Activated CD8-positive, alpha-beta memory T cell treated with anti-CD3 and anti-CD28 coated beads, Interleukin-2, amount 50 U/mL, for 1 hour (primary cell): Measurements from ENCODE around the gene TGFBRAP1.
"Not testable (repeated sequence)": the region's sequence is repeated elsewhere in the genome, so short reads cannot be mapped to it uniquely, and the experiment has no call there.

Experiments used
- DNase-seq: peaks from one replicate; pipeline ENCODE4 v3.0.0-alpha.2; 2020; ENCODE audit errors: extremely low read depth

TGFBRAP1 gene

GRCh38 chr2:105358593-105358992 lies 29.1 kb upstream of the TGFBRAP1 start:
- DNase-seq = no peak

- no peak for DNase-seq
Measured at GRCh38 chr2:105357122-105357521, 27.6 kb upstream of the TGFBRAP1 start.

GRCh38 chr2:105344704-105345345 lies 15.3 kb upstream of the TGFBRAP1 start:
- DNase-seq = no peak

- DNase-seq = no peak
Measured at GRCh38 chr2:105339414-105339813, 9.9 kb upstream of the TGFBRAP1 start.

- DNase-seq = no peak
Measured at GRCh38 chr2:105338020-105338385, 8.5 kb upstream of the TGFBRAP1 start.

- DNase-seq = peak; percentile 77
Measured at GRCh38 chr2:105337122-105338019, 7.8 kb upstream of the TGFBRAP1 start, which contains the start of gene C2orf49. C2orf49 (plus strand) TSS chr2:105337540; CDS start chr2:105337588, 48 bp downstream.

GRCh38 chr2:105336786-105337121 lies 7.2 kb upstream of the TGFBRAP1 start:
- DNase-seq = no peak

- no peak for DNase-seq
Measured at GRCh38 chr2:105335469-105335868, 5.9 kb upstream of the TGFBRAP1 start.

- DNase-seq = no peak
Measured at GRCh38 chr2:105334211-105334610, 4.7 kb upstream of the TGFBRAP1 start.

GRCh38 chr2:105330681-105331375 lies 1.3 kb upstream of the TGFBRAP1 start:
- DNase-seq = no peak

GRCh38 chr2:105329197-105329554 lies 359 bp downstream of the TGFBRAP1 start:
- DNase-seq = no peak

GRCh38 chr2:105328281-105329196 lies 996 bp downstream of the TGFBRAP1 start:
- DNase-seq = no peak

- DNase-seq = no peak
Measured at GRCh38 chr2:105327690-105328089, 1.8 kb downstream of the TGFBRAP1 start.

GRCh38 chr2:105327271-105327670 lies 2.3 kb downstream of the TGFBRAP1 start:
- DNase-seq = not testable (repeated sequence)

GRCh38 chr2:105325389-105325963 lies 4.1 kb downstream of the TGFBRAP1 start:
- no peak for DNase-seq

GRCh38 chr2:105324732-105325131 lies 4.8 kb downstream of the TGFBRAP1 start:
- no peak for DNase-seq

- DNase-seq = no peak
Measured at GRCh38 chr2:105324101-105324500, 5.4 kb downstream of the TGFBRAP1 start.

- no peak for DNase-seq
Measured at GRCh38 chr2:105323111-105323510, 6.4 kb downstream of the TGFBRAP1 start.

GRCh38 chr2:105321875-105322646 lies 7.5 kb downstream of the TGFBRAP1 start:
- DNase-seq = no peak

GRCh38 chr2:105320651-105321215 lies 8.8 kb downstream of the TGFBRAP1 start:
- DNase-seq = no peak
